Measurements from ENCODE around the gene RIBC1. TPM values are rescaled to one million over a fixed set of nuclear protein-coding genes. Genes with fewer than 3 reads are reported as not detected.

RIBC1 gene
- total and polyA plus RNA-seq, 9 of the 15 experiments (the other 6 are each of a cell fraction or from before 2014, with no cell fraction given): 0.07 to 0.51 (median 0.44) TPM

DNA sequence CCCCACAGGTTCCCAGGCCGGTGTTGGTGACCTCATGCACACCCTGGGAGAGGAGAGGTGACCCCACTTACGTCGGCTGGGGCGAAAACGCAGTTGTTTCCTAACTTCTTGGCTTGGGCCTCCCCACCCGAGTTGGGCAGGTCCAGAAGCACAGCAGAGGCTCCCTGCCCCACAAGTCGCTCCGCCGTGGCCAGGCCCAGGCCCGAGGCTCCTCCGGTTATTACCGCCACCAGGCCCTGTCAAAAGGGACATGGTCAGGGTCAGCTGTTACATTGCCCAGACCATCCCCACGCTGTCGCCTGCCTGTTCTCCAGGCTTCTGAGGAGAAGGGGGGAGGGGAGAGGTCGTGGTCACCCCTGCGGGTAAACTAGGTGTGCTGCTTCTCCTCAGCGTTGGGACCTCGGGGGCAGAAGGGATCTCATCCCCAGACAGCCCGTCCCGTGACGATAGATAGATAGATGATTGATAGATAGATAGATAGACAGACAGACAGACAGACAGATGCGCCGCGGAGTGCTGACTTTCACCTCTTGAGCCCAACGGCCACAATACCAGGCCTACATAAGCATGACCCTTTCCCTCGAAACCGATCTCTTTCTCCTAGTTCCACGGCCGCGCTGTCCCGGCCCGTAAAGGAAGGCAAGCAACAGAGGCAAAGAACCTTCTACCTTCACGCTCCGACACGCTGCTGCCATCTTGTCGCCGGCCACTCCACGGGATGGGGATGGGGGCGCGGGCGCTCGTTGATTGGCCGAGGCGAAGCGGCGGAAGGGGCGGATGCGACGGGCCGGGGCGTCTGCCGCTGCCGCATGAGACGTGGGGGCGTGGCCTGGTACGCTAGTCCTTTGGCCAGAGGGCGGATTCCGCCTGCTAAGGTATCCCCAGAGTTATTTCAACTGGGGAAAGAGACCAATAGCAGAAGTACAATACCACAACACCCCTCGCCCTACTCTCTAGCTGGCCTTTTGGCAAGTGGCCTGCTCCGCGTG lies 11.3 kb downstream of the RIBC1 start, which contains the start of gene HSD17B10 (continued):
- no peak for TF ChIP-seq SAP30 (IDR thresholded peaks at IDR 0.05; ENCODE audit: borderline replicate concordance, insufficient read depth, low read depth, low read length, poor library complexity, severe bottlenecking)
- no peak for TF ChIP-seq MCM7 (IDR thresholded peaks at IDR 0.05)
- TF ChIP-seq, protein P1, sequence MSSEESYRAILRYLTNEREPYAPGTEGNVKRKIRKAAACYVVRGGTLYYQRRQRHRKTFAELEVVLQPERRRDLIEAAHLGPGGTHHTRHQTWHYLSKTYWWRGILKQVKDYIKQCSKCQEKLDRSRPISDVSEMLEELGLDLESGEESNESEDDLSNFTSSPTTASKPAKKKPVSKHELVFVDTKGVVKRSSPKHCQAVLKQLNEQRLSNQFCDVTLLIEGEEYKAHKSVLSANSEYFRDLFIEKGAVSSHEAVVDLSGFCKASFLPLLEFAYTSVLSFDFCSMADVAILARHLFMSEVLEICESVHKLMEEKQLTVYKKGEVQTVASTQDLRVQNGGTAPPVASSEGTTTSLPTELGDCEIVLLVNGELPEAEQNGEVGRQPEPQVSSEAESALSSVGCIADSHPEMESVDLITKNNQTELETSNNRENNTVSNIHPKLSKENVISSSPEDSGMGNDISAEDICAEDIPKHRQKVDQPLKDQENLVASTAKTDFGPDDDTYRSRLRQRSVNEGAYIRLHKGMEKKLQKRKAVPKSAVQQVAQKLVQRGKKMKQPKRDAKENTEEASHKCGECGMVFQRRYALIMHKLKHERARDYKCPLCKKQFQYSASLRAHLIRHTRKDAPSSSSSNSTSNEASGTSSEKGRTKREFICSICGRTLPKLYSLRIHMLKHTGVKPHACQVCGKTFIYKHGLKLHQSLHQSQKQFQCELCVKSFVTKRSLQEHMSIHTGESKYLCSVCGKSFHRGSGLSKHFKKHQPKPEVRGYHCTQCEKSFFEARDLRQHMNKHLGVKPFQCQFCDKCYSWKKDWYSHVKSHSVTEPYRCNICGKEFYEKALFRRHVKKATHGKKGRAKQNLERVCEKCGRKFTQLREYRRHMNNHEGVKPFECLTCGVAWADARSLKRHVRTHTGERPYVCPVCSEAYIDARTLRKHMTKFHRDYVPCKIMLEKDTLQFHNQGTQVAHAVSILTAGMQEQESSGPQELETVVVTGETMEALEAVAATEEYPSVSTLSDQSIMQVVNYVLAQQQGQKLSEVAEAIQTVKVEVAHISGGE (CRISPR knock-in tag; IDR thresholded peaks at IDR 0.05): no peak
- TF ChIP-seq FOSL1 (tag; conservative IDR thresholded peaks at IDR 0.05): no peak
- TF ChIP-seq, protein P2, sequence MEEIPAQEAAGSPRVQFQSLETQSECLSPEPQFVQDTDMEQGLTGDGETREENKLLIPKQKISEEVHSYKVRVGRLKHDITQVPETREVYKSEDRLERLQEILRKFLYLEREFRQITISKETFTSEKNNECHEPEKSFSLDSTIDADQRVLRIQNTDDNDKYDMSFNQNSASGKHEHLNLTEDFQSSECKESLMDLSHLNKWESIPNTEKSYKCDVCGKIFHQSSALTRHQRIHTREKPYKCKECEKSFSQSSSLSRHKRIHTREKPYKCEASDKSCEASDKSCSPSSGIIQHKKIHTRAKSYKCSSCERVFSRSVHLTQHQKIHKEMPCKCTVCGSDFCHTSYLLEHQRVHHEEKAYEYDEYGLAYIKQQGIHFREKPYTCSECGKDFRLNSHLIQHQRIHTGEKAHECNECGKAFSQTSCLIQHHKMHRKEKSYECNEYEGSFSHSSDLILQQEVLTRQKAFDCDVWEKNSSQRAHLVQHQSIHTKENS (CRISPR knock-in tag; IDR thresholded peaks at IDR 0.05): no peak
- no peak for TF ChIP-seq ZBTB1 (CRISPR knock-in tag; IDR thresholded peaks at IDR 0.05; ENCODE audit: borderline replicate concordance, low read depth)
- TF ChIP-seq NCOA4 (IDR thresholded peaks at IDR 0.05; ENCODE audit: partially characterized antibody): no peak
- TF ChIP-seq TEAD4 (IDR thresholded peaks at IDR 0.05; ENCODE audit: low read length): no peak
- TF ChIP-seq TEAD4 (CRISPR knock-in tag; IDR thresholded peaks at IDR 0.05; ENCODE audit: borderline replicate concordance): no peak
- TF ChIP-seq RBM14 (IDR thresholded peaks at IDR 0.05; ENCODE audit: borderline replicate concordance, insufficient read depth, low read depth, low read length): no peak
- TF ChIP-seq RFX5 (IDR thresholded peaks at IDR 0.05; ENCODE audit: low read depth, low read length): no peak
- TF ChIP-seq, protein P3, sequence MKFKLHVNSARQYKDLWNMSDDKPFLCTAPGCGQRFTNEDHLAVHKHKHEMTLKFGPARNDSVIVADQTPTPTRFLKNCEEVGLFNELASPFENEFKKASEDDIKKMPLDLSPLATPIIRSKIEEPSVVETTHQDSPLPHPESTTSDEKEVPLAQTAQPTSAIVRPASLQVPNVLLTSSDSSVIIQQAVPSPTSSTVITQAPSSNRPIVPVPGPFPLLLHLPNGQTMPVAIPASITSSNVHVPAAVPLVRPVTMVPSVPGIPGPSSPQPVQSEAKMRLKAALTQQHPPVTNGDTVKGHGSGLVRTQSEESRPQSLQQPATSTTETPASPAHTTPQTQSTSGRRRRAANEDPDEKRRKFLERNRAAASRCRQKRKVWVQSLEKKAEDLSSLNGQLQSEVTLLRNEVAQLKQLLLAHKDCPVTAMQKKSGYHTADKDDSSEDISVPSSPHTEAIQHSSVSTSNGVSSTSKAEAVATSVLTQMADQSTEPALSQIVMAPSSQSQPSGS (CRISPR knock-in tag; IDR thresholded peaks at IDR 0.05): no peak
- TF ChIP-seq, protein P4, sequence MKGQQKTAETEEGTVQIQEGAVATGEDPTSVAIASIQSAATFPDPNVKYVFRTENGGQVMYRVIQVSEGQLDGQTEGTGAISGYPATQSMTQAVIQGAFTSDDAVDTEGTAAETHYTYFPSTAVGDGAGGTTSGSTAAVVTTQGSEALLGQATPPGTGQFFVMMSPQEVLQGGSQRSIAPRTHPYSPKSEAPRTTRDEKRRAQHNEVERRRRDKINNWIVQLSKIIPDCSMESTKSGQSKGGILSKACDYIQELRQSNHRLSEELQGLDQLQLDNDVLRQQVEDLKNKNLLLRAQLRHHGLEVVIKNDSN (CRISPR knock-in tag; IDR thresholded peaks at IDR 0.05): no peak
- TF ChIP-seq GABPB1 (CRISPR knock-in tag; IDR thresholded peaks at IDR 0.05): no peak; the same call in 1 of the 2 replicates
- peak; percentile 91 for TF ChIP-seq RBFOX2 (IDR thresholded peaks at IDR 0.05; ENCODE audit: low read depth, low read length)
- no peak for TF ChIP-seq DPF2 (IDR thresholded peaks at IDR 0.05)
- no peak for TF ChIP-seq MAFG (tag; conservative IDR thresholded peaks at IDR 0.05)
- TF ChIP-seq, protein P5, sequence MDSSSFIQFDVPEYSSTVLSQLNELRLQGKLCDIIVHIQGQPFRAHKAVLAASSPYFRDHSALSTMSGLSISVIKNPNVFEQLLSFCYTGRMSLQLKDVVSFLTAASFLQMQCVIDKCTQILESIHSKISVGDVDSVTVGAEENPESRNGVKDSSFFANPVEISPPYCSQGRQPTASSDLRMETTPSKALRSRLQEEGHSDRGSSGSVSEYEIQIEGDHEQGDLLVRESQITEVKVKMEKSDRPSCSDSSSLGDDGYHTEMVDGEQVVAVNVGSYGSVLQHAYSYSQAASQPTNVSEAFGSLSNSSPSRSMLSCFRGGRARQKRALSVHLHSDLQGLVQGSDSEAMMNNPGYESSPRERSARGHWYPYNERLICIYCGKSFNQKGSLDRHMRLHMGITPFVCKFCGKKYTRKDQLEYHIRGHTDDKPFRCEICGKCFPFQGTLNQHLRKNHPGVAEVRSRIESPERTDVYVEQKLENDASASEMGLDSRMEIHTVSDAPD (CRISPR knock-in tag; IDR thresholded peaks at IDR 0.05): no peak
